Ishikawa (cell line): ENCODE data around the gene GNAO1.

Source experiments
- CEBPB ChIP-seq: IDR thresholded peaks from 2 replicates; pipeline ENCODE4 v1.6.1; 2012
- CREB1 ChIP-seq: IDR thresholded peaks from 2 replicates; pipeline ENCODE4 v1.6.1; 2012; ENCODE audit warnings: low read depth
- EGR1 ChIP-seq: IDR thresholded peaks from 2 replicates; pipeline ENCODE4 v1.6.1; 2012
- EP300 ChIP-seq: IDR thresholded peaks from 2 replicates; pipeline ENCODE4 v1.6.1; 2012; ENCODE audit warnings: borderline replicate concordance
- FOXM1 ChIP-seq: IDR thresholded peaks from 2 replicates; pipeline ENCODE4 v1.6.1; 2012; ENCODE audit warnings: low read depth, borderline replicate concordance
- NFIC ChIP-seq: IDR thresholded peaks from 2 replicates; pipeline ENCODE4 v1.6.1; 2012
- RAD21 ChIP-seq: IDR thresholded peaks from 2 replicates; pipeline ENCODE4 v1.6.1; 2012; ENCODE audit warnings: low read depth
- REST ChIP-seq: IDR thresholded peaks from 2 replicates; pipeline ENCODE4 v1.6.1; 2012; ENCODE audit warnings: low read depth, mild to moderate bottlenecking
- TAF1 ChIP-seq: IDR thresholded peaks from 2 replicates; pipeline ENCODE4 v1.6.1; 2012; ENCODE audit warnings: low read depth, mild to moderate bottlenecking
- TCF12 ChIP-seq: IDR thresholded peaks from 2 replicates; pipeline ENCODE4 v1.6.1; 2012; ENCODE audit warnings: low read depth
- TEAD4 ChIP-seq: IDR thresholded peaks from 2 replicates; pipeline ENCODE4 v1.6.1; 2012
- YY1 ChIP-seq: IDR thresholded peaks from 2 replicates; pipeline ENCODE4 v1.6.1; 2012; ENCODE audit warnings: low read depth
- ZBTB7A ChIP-seq: IDR thresholded peaks from 2 replicates; pipeline ENCODE4 v1.6.1; 2012; ENCODE audit warnings: low read depth
- TF ChIP-seq, protein P1 (sequence below): IDR thresholded peaks from 2 replicates; pipeline ENCODE4 v1.6.1; 2012
- TF ChIP-seq, protein P2 (sequence below): IDR thresholded peaks from 2 replicates; pipeline ENCODE4 v1.6.1; 2012

Gene GNAO1

DNA sequence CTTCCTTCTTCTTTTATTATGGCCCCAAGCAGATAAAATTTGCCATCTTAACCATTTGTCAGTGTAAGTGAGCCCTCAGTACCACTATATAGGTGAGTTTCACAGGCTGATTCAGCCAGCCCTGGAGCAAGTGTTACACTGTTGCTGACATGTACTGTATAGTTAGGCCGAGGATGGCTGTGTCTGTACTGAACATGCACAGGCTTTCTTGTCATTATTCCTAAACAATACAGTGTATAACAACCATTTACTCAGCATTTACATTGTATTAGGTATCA, 180.3 kb downstream of the GNAO1 start:
- no peak for TF ChIP-seq TCF12
- TF ChIP-seq, protein P1, sequence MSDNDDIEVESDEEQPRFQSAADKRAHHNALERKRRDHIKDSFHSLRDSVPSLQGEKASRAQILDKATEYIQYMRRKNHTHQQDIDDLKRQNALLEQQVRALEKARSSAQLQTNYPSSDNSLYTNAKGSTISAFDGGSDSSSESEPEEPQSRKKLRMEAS = no peak
- no peak for TF ChIP-seq TAF1
- TF ChIP-seq CEBPB = no peak
- no peak for TF ChIP-seq TEAD4
- TF ChIP-seq NFIC = no peak
- no peak for TF ChIP-seq EP300
- TF ChIP-seq FOXM1 = no peak
- TF ChIP-seq EGR1 = no peak

DNA sequence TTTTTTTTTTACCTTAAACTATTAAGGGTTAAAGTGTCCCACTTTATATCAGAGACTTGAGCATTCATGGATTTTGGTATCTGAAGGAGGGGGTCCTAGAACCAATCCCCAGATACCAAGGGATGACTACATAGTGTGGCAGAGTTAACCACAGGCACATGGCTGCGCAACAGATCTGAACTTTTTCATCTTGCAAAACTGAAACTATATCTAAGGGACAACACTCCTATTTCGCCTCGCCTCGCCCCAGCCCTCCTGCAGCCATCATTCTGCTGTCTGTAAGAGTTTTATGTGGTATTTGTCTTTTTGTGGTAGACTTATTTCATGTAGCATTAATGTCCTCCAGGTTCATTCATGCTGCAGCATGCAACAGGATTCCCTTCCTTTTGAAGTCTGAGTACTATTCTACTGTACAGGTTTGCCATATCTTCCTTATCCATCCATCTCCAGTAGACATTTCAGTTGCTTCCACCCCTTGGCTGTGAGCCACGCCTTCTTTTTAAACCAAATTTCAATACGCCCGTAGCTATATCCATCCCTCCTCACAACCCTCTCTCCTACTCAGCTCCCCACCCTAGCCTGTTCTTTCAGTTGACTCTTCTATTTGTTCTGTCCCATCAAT, 180.8 kb downstream of the GNAO1 start:
- TF ChIP-seq REST (no peak), FOXM1 (no peak), TEAD4 (no peak), TCF12 (no peak)
- TF ChIP-seq, protein P2, sequence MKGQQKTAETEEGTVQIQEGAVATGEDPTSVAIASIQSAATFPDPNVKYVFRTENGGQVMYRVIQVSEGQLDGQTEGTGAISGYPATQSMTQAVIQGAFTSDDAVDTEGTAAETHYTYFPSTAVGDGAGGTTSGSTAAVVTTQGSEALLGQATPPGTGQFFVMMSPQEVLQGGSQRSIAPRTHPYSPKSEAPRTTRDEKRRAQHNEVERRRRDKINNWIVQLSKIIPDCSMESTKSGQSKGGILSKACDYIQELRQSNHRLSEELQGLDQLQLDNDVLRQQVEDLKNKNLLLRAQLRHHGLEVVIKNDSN = no peak

- TF ChIP-seq TEAD4 = peak; percentile 70
- TF ChIP-seq NFIC = peak; percentile 45; the same call in 1 of the 2 replicates
- no peak for TF ChIP-seq FOXM1
- no peak for TF ChIP-seq TCF12
These were observed 181.7 kb downstream of the GNAO1 start for GRCh38 chr16:56373003-56373402.

GRCh38 chr16:56382459-56382858, 191.2 kb downstream of the GNAO1 start:
- no peak for TF ChIP-seq RAD21
- TF ChIP-seq, protein P1 = no peak
- no peak for TF ChIP-seq EGR1
- no peak for TF ChIP-seq EP300
- TF ChIP-seq, protein P2 = no peak
- TF ChIP-seq CREB1 = no peak
- no peak for TF ChIP-seq FOXM1
- no peak for TF ChIP-seq YY1
- no peak for TF ChIP-seq TCF12
- TF ChIP-seq TEAD4 = no peak
- TF ChIP-seq CEBPB = no peak
- no peak for TF ChIP-seq NFIC
- TF ChIP-seq REST = no peak
- TF ChIP-seq ZBTB7A = no peak
- TF ChIP-seq TAF1 = no peak

DNA sequence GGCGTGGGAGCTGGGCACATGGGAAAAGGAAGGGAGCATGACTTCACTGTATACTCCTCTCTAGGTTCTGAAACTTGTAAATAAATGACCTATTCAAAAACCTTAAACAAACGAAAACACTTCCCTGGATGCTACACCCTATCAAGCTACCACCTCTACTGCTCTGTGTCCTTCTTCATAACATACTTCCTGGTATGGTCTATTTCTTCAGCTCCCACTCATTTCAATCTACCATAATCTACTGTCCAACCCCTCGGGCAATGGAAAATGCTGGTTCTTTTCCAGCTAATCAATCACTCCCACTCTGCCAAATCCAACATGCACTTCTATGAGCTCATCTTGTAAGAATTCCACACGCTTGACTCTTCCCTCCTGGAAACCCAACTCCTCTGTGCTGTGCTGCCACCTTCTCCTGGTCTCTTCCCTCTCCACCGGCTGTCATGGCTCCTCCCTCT, 191.6 kb downstream of the GNAO1 start:
- TF ChIP-seq TAF1 (no peak), NFIC (no peak), CREB1 (no peak), YY1 (no peak), EP300 (no peak), ZBTB7A (no peak), TCF12 (no peak), RAD21 (no peak), EGR1 (no peak), FOXM1 (no peak), TEAD4 (no peak), CEBPB (no peak), REST (no peak)
- TF ChIP-seq, protein P2 = no peak
- TF ChIP-seq, protein P1 = no peak
